ENCODE results near the gene COL4A2. TPM values are rescaled to one million over a fixed set of nuclear protein-coding genes. Genes with fewer than 3 reads are reported as not detected.
"Not testable (repeated sequence)": the region's sequence is repeated elsewhere in the genome, so short reads cannot be mapped to it uniquely, and the experiment has no call there.

Gene COL4A2
- total RNA-seq, 1 donor from 2014 or later, result 1,736 TPM

GRCh38 chr13:110449219-110450015, 142.3 kb downstream of the COL4A2 start:
- Histone ChIP-seq H3K36me3 (ENCODE audit: control insufficient read depth, insufficient read depth, low read length) (peaks cover 5% of the 10 kb centered on the region), H3K27me3 (ENCODE audit: control insufficient read depth, insufficient read depth, low read length) (no peaks in the 10 kb centered on the region), H3K4me3 (ENCODE audit: low read depth, low read length) (no peak overlapping the region)
- TF ChIP-seq CTCF (IDR thresholded peaks at IDR 0.05; ENCODE audit: insufficient read depth, low read length, poor library complexity, severe bottlenecking), result no peak
- no peak for DNase-seq (ENCODE audit: low read depth)

- no peaks in the 10 kb centered on the region for H3K27me3 ChIP-seq (ENCODE audit: control insufficient read depth, insufficient read depth, low read length)
- no peak for TF ChIP-seq CTCF (IDR thresholded peaks at IDR 0.05; ENCODE audit: insufficient read depth, low read length, poor library complexity, severe bottlenecking)
- peaks cover 5% of the 10 kb centered on the region for H3K36me3 ChIP-seq (ENCODE audit: control insufficient read depth, insufficient read depth, low read length)
- no peak for DNase-seq (ENCODE audit: low read depth)
- no peak overlapping the region for H3K4me3 ChIP-seq (ENCODE audit: low read depth, low read length)
Measured at GRCh38 chr13:110450016-110450900, 143.2 kb downstream of the COL4A2 start.

DNA sequence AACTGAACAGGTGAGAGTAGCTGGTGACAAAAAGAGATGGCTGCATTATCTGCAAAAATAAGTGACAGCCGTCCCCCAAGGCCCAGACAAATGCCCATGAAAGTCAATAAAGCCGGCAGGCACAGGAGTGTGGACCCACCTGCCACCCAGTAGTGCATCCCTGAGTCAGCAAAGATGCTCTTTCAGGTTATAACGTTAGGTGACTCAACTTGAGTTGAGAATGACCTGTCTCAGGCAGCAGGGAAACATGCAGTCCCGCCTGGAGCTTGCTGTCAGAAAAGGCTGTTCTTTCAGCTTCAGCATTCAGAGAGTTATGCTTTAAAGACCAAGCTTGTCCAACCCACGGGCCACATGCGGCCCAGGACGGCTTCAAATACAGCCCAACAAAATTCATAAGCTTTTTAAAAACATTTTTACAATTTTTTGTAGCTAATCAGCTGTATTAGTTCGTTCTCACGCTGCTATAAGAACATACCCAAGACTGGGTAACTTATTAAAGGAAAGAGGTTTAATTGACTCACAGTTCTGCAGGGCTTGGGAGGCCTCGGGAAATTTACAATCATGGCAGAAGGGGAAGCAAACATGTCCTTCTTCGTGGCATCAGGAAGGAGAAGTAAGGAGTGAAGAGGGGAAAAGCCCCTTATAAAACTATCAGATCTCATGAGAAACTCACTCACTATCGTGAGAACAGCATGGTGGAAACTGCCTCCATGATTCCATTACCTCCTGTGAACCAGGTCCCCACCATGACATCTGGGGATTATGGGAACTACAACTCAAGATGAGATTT, 144.1 kb downstream of the COL4A2 start:
- peaks cover 5% of the 10 kb centered on the region for H3K36me3 ChIP-seq (ENCODE audit: control insufficient read depth, insufficient read depth, low read length)
- no peak overlapping the region for H3K4me3 ChIP-seq (ENCODE audit: low read depth, low read length)
- H3K27me3 ChIP-seq (ENCODE audit: control insufficient read depth, insufficient read depth, low read length), result no peaks in the 10 kb centered on the region
- TF ChIP-seq CTCF (IDR thresholded peaks at IDR 0.05; ENCODE audit: insufficient read depth, low read length, poor library complexity, severe bottlenecking), result no peak
- no peak for DNase-seq (ENCODE audit: low read depth)

DNA sequence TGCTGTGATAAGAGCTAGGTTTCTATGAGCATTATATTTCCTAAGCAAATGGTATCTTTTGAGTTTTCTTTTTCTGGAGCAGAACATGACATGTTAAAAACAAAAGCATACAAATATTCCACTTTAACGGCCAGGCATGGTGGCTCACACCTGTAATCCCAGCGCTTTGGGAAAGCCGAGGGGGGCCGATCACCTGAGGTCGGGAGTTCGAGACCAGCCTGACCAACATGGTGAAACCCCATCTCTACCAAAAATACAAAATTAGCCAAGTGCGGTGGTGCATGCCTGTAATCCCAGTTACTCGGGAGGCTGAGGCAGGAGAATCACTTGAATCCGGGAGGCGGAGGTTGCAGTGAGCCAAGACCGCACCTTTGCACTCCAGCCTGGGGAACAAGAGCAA, 146.0 kb downstream of the COL4A2 start:
- not testable (repeated sequence) for H3K36me3 ChIP-seq (ENCODE audit: control insufficient read depth, insufficient read depth, low read length); DNase-seq (ENCODE audit: low read depth); H3K27me3 ChIP-seq (ENCODE audit: control insufficient read depth, insufficient read depth, low read length); H3K4me3 ChIP-seq (ENCODE audit: low read depth, low read length)

- no peak for TF ChIP-seq CTCF (IDR thresholded peaks at IDR 0.05; ENCODE audit: insufficient read depth, low read length, poor library complexity, severe bottlenecking)
- no peaks in the 10 kb centered on the region for H3K27me3 ChIP-seq (ENCODE audit: control insufficient read depth, insufficient read depth, low read length)
- DNase-seq (ENCODE audit: low read depth), result no peak
- H3K4me3 ChIP-seq (ENCODE audit: low read depth, low read length), result no peak overlapping the region
- peaks cover 9% of the 10 kb centered on the region for H3K36me3 ChIP-seq (ENCODE audit: control insufficient read depth, insufficient read depth, low read length)
Measured at GRCh38 chr13:110453797-110454196, 146.7 kb downstream of the COL4A2 start.
